EL (cell line): Measurements from ENCODE around the gene HOXD10.

ENCODE experiments used
- DNase-seq: peaks from one replicate; pipeline ENCODE4 v3.0.0-alpha.2; 2016

Gene HOXD10

DNA sequence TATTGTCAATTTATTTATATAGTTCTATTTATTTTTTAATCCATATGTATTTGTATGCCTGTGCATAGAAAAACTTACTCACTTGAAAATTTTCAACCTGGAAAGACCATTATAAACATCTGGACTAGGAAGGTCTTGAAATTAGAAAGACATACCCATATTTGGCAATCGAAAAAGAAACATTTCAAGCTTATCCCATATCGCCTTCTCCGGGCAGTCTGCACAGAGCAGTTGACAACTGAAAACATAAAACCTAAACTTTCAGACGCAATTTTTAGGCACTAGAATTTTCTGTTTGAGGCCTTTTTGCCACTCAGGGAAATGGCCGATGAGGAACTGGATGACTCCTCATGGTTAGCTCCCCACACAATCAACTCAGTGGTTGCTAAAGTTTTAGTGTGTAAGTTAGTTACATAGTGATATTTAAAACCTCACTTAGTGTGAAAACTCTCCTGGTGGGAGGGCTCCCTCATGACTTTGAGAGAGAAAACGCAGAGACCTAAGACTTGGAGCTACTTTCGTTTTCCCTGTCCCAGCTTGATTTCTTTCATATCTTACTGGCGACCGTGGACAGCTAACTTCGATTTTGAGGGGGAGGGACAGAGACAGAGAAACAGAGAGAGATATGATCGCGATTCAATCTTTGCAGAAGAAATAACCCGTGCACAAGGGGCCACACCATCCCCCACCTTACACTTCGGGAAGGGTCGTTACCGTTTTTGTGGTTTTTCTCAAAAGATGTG lies 20.2 kb upstream of the HOXD10 start:
- no peak for DNase-seq

DNA sequence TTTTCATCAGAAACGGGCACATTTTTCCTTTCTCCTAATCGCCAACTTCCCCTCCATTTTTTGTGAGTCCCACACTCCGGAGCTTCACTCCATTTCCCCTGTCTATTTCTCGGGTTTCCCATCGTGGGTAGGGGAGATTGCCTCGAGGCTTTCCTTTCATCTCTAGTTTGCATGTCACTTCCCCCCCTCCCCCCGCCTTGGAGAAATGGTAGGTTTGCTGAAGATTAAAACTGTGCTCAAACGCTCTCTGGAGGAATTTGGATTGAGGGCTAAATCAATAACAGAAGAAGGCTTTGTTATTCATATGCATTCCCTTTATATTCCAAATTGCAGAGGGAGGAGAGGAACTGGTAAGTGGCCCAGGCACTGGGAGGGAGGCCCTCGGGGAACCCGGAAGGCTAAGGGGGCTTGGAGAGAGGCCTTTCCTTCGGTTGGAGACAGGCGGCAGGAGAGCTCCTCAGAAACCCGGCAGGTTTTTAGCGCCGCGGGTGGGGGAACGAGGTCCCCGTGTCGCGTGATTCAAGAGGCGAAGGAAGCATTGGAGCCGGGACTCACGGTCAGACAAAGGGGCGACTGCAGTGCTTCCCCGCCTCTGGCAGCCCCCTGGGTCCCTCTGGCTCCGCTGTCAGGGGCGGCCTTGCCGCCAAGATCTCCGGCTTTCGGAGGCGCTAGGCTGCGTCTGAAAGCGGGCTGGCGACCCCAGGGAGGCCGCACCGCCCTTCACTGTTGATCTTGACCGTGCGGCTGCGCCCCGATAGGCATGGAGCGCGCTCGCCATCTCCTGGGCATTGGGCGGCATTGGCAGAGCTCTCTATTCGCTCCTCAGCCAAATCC lies 19.4 kb upstream of the HOXD10 start:
- DNase-seq = peak; percentile 86

DNA sequence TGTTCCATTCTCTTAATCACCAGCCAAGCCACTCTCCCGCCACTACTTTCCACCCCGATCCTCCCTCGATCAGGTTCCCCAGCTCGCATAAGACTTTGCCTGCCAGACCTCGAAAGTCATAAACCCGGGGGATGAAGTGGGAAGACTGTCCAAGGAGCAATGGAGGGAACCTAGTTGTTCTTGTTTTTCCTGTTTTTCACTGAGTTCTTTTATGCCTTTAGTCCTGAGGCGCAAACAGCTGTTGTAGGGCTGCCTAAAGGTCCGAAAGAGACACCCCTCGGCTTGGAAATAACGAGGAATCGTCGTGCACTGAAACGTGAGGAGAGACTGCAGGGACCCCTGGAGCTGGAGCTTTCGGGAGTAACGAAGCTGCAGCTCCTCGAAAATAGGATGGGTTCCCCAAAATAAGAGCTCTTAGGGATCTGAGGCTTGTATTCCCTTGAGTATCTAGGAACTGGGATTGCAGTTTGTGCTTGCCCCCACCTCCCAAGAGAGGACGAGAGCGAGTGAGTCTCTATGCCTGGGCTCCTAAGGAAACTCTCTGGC lies 18.7 kb upstream of the HOXD10 start:
- DNase-seq = no peak

DNA sequence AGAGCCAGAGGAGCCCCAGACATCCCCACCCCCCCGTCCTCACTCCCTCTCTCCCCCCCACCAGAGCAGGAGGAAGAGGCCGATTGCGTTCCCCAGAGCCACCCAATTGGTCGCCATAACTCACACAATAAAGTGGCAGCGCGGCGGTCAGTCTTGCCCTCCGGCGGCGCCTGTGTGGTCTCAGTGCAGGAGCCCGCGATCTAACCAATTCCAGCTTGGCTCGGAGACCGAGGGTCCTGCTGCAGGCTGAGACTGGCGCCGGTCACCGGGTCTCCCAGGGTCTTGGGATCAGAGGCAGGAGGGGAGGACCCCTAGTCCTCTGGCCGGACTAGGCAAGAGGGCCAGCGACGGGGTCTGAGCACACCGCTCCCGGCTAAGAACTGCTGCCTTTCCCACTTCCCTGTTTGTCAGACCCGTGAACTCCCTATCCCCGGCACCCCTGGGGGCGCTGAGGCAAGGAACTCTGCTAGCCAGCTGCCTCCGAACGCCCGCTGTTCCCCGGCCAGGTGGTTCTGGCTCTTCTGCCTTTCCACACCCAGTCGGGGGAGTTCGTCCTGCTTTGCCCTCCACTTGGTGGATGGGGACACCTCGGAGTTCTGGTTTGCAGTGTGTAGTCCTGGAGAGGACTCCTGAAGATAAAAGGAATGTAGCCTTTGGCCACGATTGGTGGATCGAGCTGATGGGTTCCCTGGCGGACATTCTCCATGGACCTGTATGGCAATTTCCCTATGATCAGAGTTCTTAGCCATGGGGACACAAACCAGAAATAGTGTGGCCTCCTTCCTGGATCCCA lies 18.0 kb upstream of the HOXD10 start:
- DNase-seq = peak; percentile 34

DNA sequence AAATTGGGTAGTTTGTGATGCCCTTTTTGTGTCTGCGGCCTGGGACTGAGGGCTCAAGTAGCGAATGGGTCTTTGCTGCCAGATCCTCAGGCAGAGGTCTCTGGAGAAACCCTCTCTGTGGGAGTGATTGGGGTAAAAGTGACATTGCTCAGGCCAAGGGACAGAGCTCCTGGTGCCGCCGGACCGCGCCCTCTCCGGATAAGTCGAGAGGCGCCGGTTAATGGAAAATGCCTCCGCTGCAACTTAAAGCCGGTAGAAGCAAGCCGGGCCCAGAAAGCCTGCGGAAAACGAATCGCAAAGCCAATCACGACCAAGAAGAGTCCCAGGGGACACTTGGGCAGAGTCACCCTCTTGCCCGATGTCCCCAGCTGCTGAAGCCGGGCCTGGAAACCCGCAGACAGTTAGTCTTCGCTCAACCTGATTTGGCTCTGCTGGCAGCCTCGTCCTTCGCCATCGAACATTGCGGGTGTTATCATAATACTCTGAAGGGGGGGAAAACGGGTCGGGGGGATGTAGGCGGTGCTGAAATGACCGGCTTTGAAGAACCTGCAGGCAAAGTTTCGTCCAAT lies 17.3 kb upstream of the HOXD10 start:
- DNase-seq = no peak

DNA sequence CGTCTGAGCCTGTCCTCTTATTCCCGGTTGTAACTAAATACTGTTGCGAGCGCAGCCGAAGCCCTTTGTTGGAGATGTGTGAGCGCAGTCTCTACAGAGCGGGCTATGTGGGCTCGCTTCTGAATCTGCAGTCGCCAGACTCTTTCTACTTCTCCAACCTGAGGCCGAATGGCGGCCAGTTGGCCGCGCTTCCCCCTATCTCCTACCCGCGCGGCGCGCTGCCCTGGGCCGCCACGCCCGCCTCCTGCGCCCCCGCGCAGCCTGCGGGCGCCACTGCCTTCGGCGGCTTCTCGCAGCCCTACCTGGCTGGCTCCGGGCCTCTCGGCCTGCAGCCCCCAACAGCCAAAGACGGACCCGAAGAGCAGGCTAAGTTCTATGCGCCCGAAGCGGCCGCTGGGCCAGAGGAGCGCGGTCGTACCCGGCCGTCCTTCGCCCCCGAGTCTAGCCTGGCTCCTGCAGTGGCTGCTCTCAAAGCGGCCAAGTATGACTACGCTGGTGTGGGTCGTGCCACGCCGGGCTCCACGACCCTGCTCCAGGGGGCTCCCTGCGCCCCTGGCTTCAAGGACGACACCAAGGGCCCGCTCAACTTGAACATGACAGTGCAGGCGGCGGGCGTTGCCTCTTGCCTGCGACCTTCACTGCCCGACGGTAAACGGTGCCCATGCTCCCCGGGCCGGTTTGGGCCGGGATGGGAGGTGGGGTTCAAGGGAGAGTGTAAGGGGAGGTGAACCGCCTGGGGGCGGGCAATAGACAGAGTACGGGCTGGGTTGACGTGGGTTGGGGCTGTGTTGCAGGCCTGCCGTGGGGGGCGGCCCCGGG lies 16.6 kb upstream of the HOXD10 start, which contains the start of gene HOXD12:
Gene HOXD12, plus strand, starts transcription at position 68 of the 819 bp plus-strand sequence. Its CDS starts 7 bp downstream, at position 75.
- no peak for DNase-seq

DNA sequence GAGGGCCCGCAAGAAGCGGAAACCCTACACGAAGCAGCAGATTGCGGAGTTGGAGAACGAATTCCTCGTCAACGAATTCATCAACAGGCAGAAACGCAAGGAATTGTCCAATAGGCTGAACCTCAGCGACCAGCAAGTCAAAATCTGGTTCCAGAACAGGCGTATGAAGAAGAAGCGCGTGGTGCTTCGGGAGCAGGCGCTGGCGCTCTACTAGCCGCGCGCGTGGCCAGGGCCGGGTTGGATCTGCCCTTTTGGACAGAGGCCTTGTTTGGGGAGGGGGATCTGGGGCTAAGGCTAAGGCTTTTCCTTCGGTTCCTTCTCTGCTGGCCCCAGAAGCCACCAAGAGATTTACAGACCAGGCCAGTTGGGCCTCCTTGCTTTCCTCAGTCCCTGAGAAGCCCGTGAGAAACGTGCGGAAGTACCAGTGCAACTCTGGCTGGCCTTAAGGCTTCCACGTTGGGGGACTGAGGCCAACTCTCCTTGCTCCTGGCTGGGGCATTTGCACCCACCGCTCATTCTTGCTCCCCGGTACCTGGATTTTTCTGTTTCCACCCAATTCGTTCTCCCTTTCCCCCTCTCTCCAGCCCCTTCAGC lies 15.9 kb upstream of the HOXD10 start:
- no peak for DNase-seq

DNA sequence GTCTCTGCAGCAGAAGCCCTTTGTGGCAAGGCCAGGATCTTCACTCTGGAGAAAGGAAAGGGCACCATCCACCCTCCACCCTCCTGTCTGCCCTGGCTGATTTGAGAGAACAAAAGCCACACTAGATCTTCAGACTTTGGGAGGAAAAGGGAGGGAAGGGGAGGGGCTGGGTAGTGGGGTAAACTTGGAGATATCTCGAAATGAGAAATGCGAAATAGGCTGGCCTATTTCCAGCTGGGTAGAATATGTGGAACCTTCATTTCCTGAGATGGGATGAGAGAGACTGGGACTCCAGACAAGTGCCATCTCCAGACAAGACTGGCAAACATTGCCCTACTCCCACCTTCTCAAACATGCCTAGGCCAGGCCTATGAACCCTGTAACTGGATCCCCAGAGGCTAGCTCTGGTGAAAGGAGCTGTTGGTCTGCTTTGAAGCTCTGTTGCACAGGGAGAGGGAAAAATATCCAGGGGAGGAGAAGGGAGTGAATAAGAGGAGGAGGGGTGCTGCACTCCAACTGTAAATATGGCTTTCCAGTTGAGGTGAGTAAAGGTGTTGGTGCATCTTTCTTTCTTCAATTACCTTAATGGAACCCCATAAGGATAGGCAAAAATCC lies 15.3 kb upstream of the HOXD10 start:
- DNase-seq = no peak

DNA sequence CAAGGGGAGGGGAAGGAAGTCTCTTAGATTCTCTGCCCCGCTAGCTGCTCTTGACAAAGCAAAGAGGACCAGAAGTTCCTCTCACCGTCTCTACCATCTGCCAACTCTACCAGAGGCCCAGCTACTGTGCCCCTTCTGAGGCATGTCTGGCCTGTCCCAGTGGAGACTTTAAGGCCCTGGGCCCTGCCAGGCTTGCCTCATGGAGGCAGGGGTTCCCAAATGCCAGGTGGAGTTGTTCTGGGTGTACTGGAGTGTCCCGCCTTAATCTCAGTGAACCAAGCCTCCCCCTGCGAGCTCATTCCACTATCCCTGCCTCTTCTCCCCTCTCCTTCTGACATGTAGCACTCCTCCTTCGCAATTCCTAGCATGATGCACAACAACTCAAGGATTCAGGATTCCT lies 14.7 kb upstream of the HOXD10 start:
- DNase-seq = no peak

DNA sequence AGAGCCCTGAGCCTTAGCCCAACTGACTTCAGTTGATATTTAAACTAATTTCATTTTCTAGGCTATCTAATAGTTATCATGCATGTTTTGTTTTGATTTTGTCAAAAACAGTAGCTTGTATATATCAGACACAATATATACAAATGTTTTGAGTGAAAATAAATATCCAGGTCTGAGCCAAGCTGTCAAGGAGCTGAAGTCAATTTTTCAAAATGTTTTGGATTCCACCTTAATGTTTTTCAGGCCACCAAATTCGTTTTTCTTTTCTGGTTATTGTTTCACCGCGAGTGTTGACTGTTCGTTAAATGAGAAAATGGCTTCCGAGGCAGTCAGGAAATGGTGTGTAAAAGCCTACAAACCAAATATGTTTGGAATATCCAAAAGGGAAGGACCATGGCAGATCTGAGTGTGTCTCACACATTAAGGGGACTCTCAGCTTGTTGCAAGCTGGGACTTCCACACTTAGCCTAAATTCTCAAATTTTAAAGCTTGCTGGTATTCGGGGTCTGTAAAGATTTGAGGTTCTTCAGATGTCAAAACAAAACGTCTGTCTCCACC lies 14.2 kb upstream of the HOXD10 start:
- no peak for DNase-seq

DNA sequence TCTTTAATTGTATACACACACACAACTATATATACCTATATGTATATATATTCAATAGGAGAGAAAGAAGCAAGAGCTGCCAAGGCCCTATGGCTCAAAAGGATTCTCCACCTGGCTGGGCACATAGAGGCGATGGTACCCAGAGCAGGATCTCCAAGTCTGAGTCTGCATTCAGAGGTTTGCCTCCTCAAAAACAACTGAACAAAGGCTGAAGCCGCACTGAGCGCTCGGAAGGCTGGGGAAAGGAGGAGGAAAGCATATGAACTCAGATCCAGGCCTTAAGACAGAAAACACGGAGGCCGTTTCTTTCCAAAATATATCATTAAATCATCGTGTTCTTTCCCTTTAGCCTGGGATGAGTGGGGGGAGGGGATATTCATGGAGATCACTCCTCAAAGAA lies 13.4 kb upstream of the HOXD10 start:
- DNase-seq = no peak

DNA sequence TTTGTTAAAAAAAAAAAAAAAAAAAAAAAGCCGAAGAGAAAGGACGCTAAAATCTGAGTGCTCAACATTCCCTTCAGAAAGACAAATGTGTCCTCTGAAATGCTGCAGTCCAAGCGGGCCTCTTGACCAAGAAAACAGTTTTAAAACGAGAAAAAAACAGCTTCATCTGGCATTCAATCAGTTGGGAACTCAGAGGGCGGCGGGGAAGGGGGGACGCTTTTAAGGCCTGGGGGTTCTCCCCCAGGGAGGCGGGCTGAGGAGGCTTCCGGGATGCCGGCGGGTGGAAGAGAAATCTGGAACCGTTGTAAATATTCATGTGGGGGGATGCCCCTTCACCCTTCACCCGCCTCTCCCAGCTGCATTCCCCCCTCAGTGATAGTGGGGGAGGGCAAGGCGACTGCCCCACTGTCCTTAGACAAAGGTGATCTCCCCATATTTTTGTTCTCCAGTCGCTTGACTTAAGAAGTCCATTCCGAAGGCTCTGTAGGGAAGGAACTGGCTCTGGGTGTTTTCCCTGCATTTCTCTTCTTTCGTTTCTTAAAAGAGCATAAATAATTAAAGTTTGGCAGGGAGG lies 12.7 kb upstream of the HOXD10 start:
- DNase-seq = no peak

DNA sequence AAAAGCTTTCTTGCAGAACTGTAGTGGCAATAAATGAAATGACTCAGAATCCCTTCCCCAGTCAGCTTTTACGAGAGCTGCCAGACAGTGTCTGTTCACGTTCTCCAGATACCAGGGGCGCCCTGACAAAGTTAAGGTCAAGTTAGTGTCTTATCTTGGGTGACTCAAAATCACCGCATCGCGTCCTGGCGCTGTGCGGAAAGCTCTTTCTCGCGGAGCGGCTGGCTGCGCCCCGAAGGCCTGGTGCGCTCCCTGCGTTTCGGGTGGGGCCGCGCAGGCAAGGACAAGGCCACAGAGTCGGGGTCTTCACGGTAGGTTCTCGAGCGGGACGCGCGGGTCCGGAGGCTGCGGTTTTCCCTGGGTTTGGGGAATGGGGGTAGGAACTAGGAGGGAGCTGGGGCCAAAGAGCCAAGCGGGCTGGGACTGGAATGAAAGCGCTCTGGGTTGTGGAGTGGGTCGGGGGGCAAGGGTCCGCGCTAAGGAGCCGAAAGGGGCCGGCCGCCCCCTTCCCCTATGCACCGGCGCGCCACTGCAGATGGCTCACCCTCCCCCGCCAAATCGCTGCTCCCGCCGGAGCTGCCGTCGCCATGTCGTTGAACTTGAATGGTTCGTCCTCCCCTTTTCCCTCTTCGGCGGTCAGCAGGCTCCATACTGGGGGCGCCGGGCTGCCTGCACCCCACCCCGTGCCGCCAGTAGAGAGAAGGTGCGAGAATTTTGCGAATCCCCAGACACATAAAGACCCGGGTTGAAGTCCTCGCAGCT lies 12.1 kb upstream of the HOXD10 start:
- DNase-seq = peak; percentile 85

DNA sequence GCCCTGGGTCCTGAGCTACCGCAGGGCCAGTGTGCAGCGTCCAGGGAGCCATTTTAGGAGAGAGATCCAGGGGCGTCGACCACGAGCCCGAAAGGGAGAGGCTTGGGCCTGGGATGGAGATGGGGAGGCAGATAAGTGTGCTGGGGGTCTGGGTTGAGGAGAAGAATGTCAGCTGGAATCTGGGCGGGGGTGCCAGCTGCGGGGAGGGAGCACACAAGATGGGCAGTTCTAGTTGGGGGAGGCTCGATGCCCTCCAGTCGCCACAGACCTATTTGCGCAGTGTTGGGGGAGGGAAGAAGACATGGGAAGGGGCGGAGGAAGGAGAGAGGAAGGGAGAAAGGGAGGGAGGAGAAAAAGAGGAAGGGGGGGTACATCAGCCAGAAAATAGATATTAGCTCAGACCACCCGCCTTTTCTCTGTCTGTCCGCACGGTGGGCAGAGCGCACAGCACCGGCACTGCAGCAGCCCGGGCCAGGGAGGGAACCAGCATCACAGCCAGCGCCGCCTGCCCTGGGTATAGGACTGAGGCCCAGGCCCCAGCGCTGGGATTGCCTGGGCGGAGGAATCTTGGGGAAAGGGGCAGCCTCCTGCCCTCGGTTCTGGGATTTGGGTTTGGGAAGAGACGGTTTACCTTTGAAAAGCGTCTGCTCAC lies 11.4 kb upstream of the HOXD10 start:
- DNase-seq = no peak

DNA sequence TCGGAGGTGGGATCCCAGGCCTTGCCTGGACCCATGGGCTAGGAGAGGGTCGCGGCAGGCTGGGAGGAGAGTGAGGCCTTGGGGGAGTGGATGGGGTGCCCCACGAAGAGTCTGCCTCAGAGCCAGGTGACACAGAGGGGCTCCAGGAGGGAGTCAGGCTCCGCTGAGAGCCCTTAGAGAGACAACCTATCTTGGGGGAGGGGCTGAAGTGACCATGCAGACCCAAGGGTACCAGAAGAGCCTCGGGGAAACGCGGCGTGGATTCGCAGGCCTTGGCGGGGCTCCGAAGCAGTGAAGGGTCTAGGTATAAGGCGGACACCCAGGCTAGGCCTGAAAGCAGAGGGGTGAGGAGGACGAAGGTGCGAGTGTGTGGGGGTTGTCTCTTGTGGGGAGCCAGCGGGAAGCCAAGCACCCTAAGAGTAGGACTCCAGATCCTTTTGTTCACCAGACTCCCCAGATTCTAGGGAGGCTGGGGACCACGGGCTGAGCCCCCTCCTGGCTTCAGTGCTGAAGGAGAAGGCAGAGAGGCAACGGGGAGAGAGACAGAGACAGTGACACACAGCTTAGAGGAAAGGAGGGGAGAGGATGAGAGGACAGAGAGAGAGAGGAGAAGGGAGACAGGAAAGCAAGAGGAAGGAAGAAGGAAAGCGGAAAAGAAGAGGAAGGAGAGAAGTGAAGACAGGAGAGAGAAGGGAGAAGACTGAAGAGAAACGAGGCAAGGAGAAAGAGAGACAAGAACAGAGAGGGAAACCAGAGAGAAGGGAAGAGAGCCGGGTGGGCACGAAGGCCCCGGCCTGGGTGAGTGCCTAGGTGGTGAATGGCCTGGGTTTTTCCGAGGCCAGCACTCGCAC lies 10.6 kb upstream of the HOXD10 start:
- peak; percentile 23 for DNase-seq

DNA sequence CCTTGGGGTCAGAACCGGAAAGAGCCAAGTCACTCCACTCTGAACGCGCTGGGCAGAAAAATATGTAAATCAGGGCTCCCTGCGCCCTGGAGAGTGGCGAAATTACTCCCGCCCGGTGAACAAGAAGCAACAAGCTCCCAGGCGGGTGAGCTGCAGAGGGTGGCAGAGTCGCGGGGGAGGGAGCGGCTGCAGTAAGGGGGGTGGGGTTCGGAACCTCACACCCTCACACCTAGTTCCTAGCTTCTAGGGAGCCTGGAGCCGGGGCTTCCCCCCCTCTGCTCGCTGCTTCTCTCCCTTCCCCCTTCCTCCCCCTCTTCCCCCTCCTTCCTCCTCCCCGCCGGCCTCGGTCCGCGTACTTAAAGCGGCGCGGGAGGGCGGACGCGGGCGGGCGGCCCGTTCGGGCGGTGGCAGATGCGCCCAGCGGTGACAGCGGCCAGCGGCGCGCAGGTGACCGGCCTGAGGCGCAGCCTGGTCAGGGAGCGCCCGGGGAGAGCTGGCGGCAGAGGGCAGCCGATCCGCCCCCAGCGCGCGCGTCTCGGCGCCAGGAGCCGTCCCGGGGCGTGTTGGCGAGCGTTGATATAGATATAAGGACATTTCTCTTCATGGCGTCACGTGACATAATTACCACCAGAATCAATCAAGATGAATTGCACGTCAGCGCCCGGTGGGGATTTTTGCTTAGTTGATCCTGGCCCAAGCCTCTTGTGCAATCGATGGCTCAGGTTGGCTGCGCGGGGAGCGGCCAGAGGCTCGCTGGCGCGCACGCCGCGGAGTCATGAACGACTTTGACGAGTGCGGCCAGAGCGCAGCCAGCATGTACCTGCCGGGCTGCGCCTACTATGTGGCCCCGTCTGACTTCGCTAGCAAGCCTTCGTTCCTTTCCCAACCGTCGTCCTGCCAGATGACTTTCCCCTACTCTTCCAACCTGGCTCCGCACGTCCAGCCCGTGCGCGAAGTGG lies 9.7 kb upstream of the HOXD10 start, which contains the start of gene HOXD11:
Gene HOXD11, plus strand, starts transcription at position 700 of the 959 bp plus-strand sequence. Its CDS starts 76 bp downstream, at position 776.
- peak; percentile 53 for DNase-seq
